Caco-2 (cell line): ENCODE measurements around the gene STK10. TPM values are rescaled to one million over a fixed set of nuclear protein-coding genes. Genes with fewer than 3 reads are reported as not detected.

ENCODE experiments used
- BruUV-seq: library from RNA; stranded (reverse); fragments of 400-500 nt; replicated peaks from 2 replicates; lab custom pipeline; 2021; lab: Mats Ljungman, UMichigan
- CTCF ChIA-PET: fragments of 300-600 bp; sonication (Branson Sonifier 250); formaldehyde crosslinking; loops from one replicate; lab custom pipeline; 2022; ENCODE audit warnings: antibody characterized with exemption; lab: Charles Lee
- POLR2A ChIA-PET: fragments of 300-600 bp; sonication (Branson Sonifier 250); formaldehyde crosslinking; loops from one replicate; lab custom pipeline; 2022; ENCODE audit warnings: antibody characterized with exemption; lab: Charles Lee
- DNase-seq, 2 experiments: peaks; one replicate each; pipeline versions ENCODE4 v3.0.0 to v3.0.0-alpha.2; 2020 to 2022
- H3K27me3 ChIP-seq: replicated peaks from 2 replicates; pipeline ENCODE4 v1.6.0; 2011; ENCODE audit warnings: low read length; ENCODE audit not compliant: control insufficient read depth, insufficient read depth
- H3K36me3 ChIP-seq: 2 replicates; pipeline ENCODE4 v1.5.1; 2011; ENCODE audit warnings: low read length; ENCODE audit not compliant: control insufficient read depth, insufficient read depth
- H3K4me1 ChIP-seq: fragments of 250-450 bp; sonication (Bioruptor Pico); 2 replicates; pipeline ENCODE4 v1.5.1; 2020; ENCODE audit warnings: mild to moderate bottlenecking
- H3K4me3 ChIP-seq: 2 replicates; pipeline ENCODE4 v1.5.1; 2011; ENCODE audit warnings: low read depth, mild to moderate bottlenecking, control low read depth, low read length
- H3K9me3 ChIP-seq: fragments of 250-450 bp; sonication (Bioruptor Pico); 2 replicates; pipeline ENCODE4 v1.5.1; 2020; ENCODE audit warnings: mild to moderate bottlenecking, moderate library complexity
- H3K27ac Mint-ChIP-seq: one replicate; pipeline ENCODE4 v1.8.0; 2022; ENCODE audit warnings: mixed read lengths; ENCODE audit not compliant: unreplicated experiment
- H3K27me3 Mint-ChIP-seq: one replicate; pipeline ENCODE4 v1.8.0; 2022; ENCODE audit warnings: mixed read lengths; ENCODE audit not compliant: insufficient read depth, unreplicated experiment
- H3K36me3 Mint-ChIP-seq: one replicate; pipeline ENCODE4 v1.8.0; 2022; ENCODE audit warnings: mild to moderate bottlenecking, mixed read lengths; ENCODE audit not compliant: insufficient read depth, unreplicated experiment
- H3K4me1 Mint-ChIP-seq: one replicate; pipeline ENCODE4 v1.8.0; 2022; ENCODE audit warnings: low read depth, mixed read lengths; ENCODE audit not compliant: unreplicated experiment
- H3K4me3 Mint-ChIP-seq: one replicate; pipeline ENCODE4 v1.8.0; 2022; ENCODE audit warnings: mild to moderate bottlenecking, moderate library complexity, mixed read lengths; ENCODE audit not compliant: unreplicated experiment
- H3K9me3 Mint-ChIP-seq: one replicate; pipeline ENCODE4 v1.8.0; 2022; ENCODE audit warnings: mixed read lengths; ENCODE audit not compliant: unreplicated experiment
- CTCF ChIP-seq, 2 experiments: fragments of 200-600 bp in 1 of 2; IDR thresholded peaks; 1 replicate in 1 of 2; 2 replicates in 1 of 2; pipeline versions ENCODE4 v1.5.1 to v1.8.0; 2011 to 2022; ENCODE audit warnings: antibody characterized with exemption in 1 of 2, control low read depth in 1 of 2, inconsistent platforms in 1 of 2, low read depth in 1 of 2, low read length in 1 of 2, mild to moderate bottlenecking in 1 of 2, moderate library complexity in 1 of 2; ENCODE audit not compliant: insufficient read depth in 1 of 2, severe bottlenecking in 1 of 2, unreplicated experiment in 1 of 2
- intact Hi-C: fragments of 100-400 bp; cut with micrococcal nuclease; formaldehyde crosslinking; loops from one replicate; pipeline ENCODE4 v1.10.0; 2022; ENCODE audit not compliant: unreplicated experiment
- total RNA-seq: library from RNA; stranded (reverse); gene quantifications from 2 replicates; pipeline ENCODE4 v1.2.3, GENCODE V29; 2022

The STK10 gene
- total RNA-seq, 1 experiment from 2014 or later, result 10.3 TPM

- H3K36me3 ChIP-seq, result no peaks in the 10 kb centered on the region
- BruUV-seq, result no TSS peak
- no peak overlapping the region for H3K4me3 Mint-ChIP-seq
- H3K9me3 ChIP-seq, result no peaks in the 10 kb centered on the region
- H3K36me3 Mint-ChIP-seq, result no peaks in the 10 kb centered on the region
- H3K27ac Mint-ChIP-seq, result no peak overlapping the region
- no peak overlapping the region for H3K4me3 ChIP-seq
- H3K9me3 Mint-ChIP-seq, result no peaks in the 10 kb centered on the region
- H3K4me1 ChIP-seq, result 0 out of 2 replicates have a peak, but pooled peaks cover 4% of the 10 kb centered on the region
- intact Hi-C loops, result no loop called here
- TF ChIP-seq CTCF (IDR thresholded peaks at IDR 0.05; ENCODE audit: insufficient read depth in 1 of 2, low read depth in 1 of 2, low read length in 1 of 2, severe bottlenecking in 1 of 2, unreplicated experiment in 1 of 2), result no peak
- no peaks in the 10 kb centered on the region for H3K27me3 ChIP-seq
- no peaks in the 10 kb centered on the region for H3K27me3 Mint-ChIP-seq
- no peak for DNase-seq
- CTCF ChIA-PET, result interaction anchor here (0.6 kb wide), 1 partner anchor 37 kb away, joined by 3 read pairs; no protein-coding TSS in a partner anchor
- POLR2A ChIA-PET, result no interaction called here
- no peaks in the 10 kb centered on the region for H3K4me1 Mint-ChIP-seq
Observed at GRCh38 chr5:172171118-172171517, 16.9 kb downstream of the STK10 start.

- Histone ChIP-seq H3K9me3 (no peaks in the 10 kb centered on the region), H3K4me3 (no peak overlapping the region), H3K4me1 (0 out of 2 replicates have a peak, but pooled peaks cover 4% of the 10 kb centered on the region), H3K27me3 (no peaks in the 10 kb centered on the region), H3K36me3 (no peaks in the 10 kb centered on the region)
- Mint-ChIP-seq H3K4me1 (no peaks in the 10 kb centered on the region), H3K36me3 (no peaks in the 10 kb centered on the region), H3K9me3 (no peaks in the 10 kb centered on the region), H3K4me3 (no peak overlapping the region), H3K27ac (peak overlapping the region; percentile 42), H3K27me3 (no peaks in the 10 kb centered on the region)
- no peak for DNase-seq
- ChIA-PET POLR2A (no interaction called here), CTCF (interaction anchor here (0.6 kb wide), 1 partner anchor 36 kb away, joined by 3 read pairs; no protein-coding TSS in a partner anchor)
- intact Hi-C loops, result no loop called here
- TF ChIP-seq CTCF (IDR thresholded peaks at IDR 0.05; ENCODE audit: insufficient read depth in 1 of 2, low read depth in 1 of 2, low read length in 1 of 2, severe bottlenecking in 1 of 2, unreplicated experiment in 1 of 2), result no peak
- BruUV-seq, result no TSS peak
Observed at GRCh38 chr5:172170251-172170701, 17.7 kb downstream of the STK10 start.

GRCh38 chr5:172169216-172169615, 18.8 kb downstream of the STK10 start:
- Mint-ChIP-seq H3K4me1 (no peaks in the 10 kb centered on the region), H3K4me3 (no peak overlapping the region), H3K9me3 (no peaks in the 10 kb centered on the region), H3K27me3 (no peaks in the 10 kb centered on the region), H3K36me3 (no peaks in the 10 kb centered on the region), H3K27ac (no peak overlapping the region)
- Histone ChIP-seq H3K4me1 (no peaks in the 10 kb centered on the region), H3K9me3 (no peaks in the 10 kb centered on the region), H3K4me3 (no peak overlapping the region), H3K27me3 (no peaks in the 10 kb centered on the region), H3K36me3 (no peaks in the 10 kb centered on the region)
- no peak for DNase-seq
- no peak for TF ChIP-seq CTCF (IDR thresholded peaks at IDR 0.05; ENCODE audit: insufficient read depth in 1 of 2, low read depth in 1 of 2, low read length in 1 of 2, severe bottlenecking in 1 of 2, unreplicated experiment in 1 of 2)
- ChIA-PET POLR2A (no interaction called here), CTCF (no interaction called here)
- no TSS peak for BruUV-seq
- intact Hi-C loops, result no loop called here
